ENCODE measurements around the gene KPNA1. TPM values are rescaled to one million over a fixed set of nuclear protein-coding genes. Genes with fewer than 3 reads are reported as not detected.

The KPNA1 gene
- total RNA-seq, 1 donor from 2014 or later = 86.1 TPM

GRCh38 chr3:122406198-122406597 lies 108.5 kb downstream of the KPNA1 start:
- Mint-ChIP-seq H3K36me3 (ENCODE audit: unreplicated experiment) (no peaks in the 10 kb centered on the region), H3K9me3 (ENCODE audit: unreplicated experiment) (no peaks in the 10 kb centered on the region), H3K4me1 (ENCODE audit: low read depth, unreplicated experiment) (no peaks in the 10 kb centered on the region), H3K27me3 (ENCODE audit: unreplicated experiment) (no peaks in the 10 kb centered on the region), H3K4me3 (ENCODE audit: unreplicated experiment) (no peak overlapping the region), H3K27ac (ENCODE audit: unreplicated experiment) (no peak overlapping the region)
- no peak for DNase-seq
- TF ChIP-seq CTCF (IDR thresholded peaks at IDR 0.05; ENCODE audit: partially characterized antibody, unreplicated experiment) = no peak

- no peaks in the 10 kb centered on the region for H3K9me3 Mint-ChIP-seq (ENCODE audit: unreplicated experiment)
These were observed 109.7 kb downstream of the KPNA1 start for GRCh38 chr3:122405015-122405414.

GRCh38 chr3:122403489-122403888 lies 111.2 kb downstream of the KPNA1 start:
- DNase-seq = no peak
- Mint-ChIP-seq H3K4me3 (ENCODE audit: unreplicated experiment) (no peak overlapping the region), H3K27ac (ENCODE audit: unreplicated experiment) (no peak overlapping the region), H3K9me3 (ENCODE audit: unreplicated experiment) (no peaks in the 10 kb centered on the region), H3K27me3 (ENCODE audit: unreplicated experiment) (no peaks in the 10 kb centered on the region), H3K36me3 (ENCODE audit: unreplicated experiment) (no peaks in the 10 kb centered on the region), H3K4me1 (ENCODE audit: low read depth, unreplicated experiment) (no peaks in the 10 kb centered on the region)
- no peak for TF ChIP-seq CTCF (IDR thresholded peaks at IDR 0.05; ENCODE audit: partially characterized antibody, unreplicated experiment)

More at GRCh38 chr3:122405015-122405414, 109.7 kb downstream of the KPNA1 start:
- TF ChIP-seq CTCF (IDR thresholded peaks at IDR 0.05; ENCODE audit: partially characterized antibody, unreplicated experiment) = no peak
- no peak for DNase-seq
- no peaks in the 10 kb centered on the region for H3K36me3 Mint-ChIP-seq (ENCODE audit: unreplicated experiment)
- no peak overlapping the region for H3K27ac Mint-ChIP-seq (ENCODE audit: unreplicated experiment)
- H3K4me1 Mint-ChIP-seq (ENCODE audit: low read depth, unreplicated experiment) = no peaks in the 10 kb centered on the region
- no peak overlapping the region for H3K4me3 Mint-ChIP-seq (ENCODE audit: unreplicated experiment)
- H3K27me3 Mint-ChIP-seq (ENCODE audit: unreplicated experiment) = no peaks in the 10 kb centered on the region

- no peak overlapping the region for H3K27ac Mint-ChIP-seq (ENCODE audit: unreplicated experiment)
- peaks cover under 1% of the 10 kb centered on the region for H3K27me3 Mint-ChIP-seq (ENCODE audit: unreplicated experiment)
- no peak for DNase-seq
- H3K36me3 Mint-ChIP-seq (ENCODE audit: unreplicated experiment) = no peaks in the 10 kb centered on the region
- H3K4me3 Mint-ChIP-seq (ENCODE audit: unreplicated experiment) = no peak overlapping the region
- no peaks in the 10 kb centered on the region for H3K9me3 Mint-ChIP-seq (ENCODE audit: unreplicated experiment)
- no peaks in the 10 kb centered on the region for H3K4me1 Mint-ChIP-seq (ENCODE audit: low read depth, unreplicated experiment)
- no peak for TF ChIP-seq CTCF (IDR thresholded peaks at IDR 0.05; ENCODE audit: partially characterized antibody, unreplicated experiment)
These were observed 115.8 kb downstream of the KPNA1 start for GRCh38 chr3:122398920-122399319.

GRCh38 chr3:122397201-122397600 lies 117.5 kb downstream of the KPNA1 start:
- no peak overlapping the region for H3K27ac Mint-ChIP-seq (ENCODE audit: unreplicated experiment)
- H3K4me1 Mint-ChIP-seq (ENCODE audit: low read depth, unreplicated experiment) = peaks cover 3% of the 10 kb centered on the region
- H3K27me3 Mint-ChIP-seq (ENCODE audit: unreplicated experiment) = peaks cover 2% of the 10 kb centered on the region
- H3K36me3 Mint-ChIP-seq (ENCODE audit: unreplicated experiment) = no peaks in the 10 kb centered on the region
- TF ChIP-seq CTCF (IDR thresholded peaks at IDR 0.05; ENCODE audit: partially characterized antibody, unreplicated experiment) = no peak
- no peak overlapping the region for H3K4me3 Mint-ChIP-seq (ENCODE audit: unreplicated experiment)
- H3K9me3 Mint-ChIP-seq (ENCODE audit: unreplicated experiment) = no peaks in the 10 kb centered on the region
- DNase-seq = no peak

All from glutamatergic neuron (in vitro differentiated cells).